IPS-11a (cell line): ENCODE measurements around the gene WFDC12.

ENCODE experiments used
- H3K4me3 ChIP-seq: one replicate; pipeline ENCODE4 v1.5.1; 2013; ENCODE audit warnings: low read depth, low read length, control low read depth

Gene WFDC12

DNA sequence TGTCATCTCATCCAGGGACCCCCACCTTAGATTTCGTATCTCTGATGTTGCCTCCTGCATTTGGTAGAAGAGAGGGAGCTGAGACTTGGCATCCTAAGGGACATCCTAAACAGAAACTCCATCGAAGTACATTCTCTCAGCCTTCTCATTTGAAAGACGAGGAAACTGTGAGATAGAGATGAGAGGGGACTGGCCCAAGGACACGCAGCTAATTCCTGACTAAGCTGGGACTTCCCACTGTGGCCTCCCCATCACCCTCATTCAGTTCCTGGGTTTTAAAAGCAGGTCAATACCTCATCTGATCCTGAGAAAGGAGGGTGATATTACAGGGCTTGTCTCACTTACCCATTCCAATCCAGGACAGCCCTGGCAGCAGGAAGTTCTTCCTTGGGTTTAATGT lies 8.4 kb downstream of the WFDC12 start:
- H3K4me3 ChIP-seq = no peak overlapping the region

DNA sequence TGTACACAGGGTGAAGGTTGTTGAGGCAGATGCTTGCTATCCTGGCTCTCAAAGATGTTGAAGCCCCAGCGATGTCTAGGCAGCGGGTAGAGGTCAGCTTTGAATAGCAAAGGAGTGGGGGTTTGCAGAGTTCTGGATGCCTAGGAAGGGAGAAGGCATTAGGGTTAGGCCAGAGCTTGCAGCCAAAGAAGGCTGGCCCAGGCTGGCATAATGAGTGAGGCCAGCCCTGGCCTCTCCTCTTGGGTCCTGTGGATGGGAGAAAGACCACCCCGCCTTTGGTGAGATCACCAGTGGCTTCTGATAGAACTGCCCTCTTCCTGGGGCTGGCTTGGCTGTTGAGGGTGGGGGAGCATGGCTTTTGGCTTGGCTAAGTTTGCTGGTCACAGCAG lies 8.9 kb downstream of the WFDC12 start:
- H3K4me3 ChIP-seq = no peak overlapping the region

DNA sequence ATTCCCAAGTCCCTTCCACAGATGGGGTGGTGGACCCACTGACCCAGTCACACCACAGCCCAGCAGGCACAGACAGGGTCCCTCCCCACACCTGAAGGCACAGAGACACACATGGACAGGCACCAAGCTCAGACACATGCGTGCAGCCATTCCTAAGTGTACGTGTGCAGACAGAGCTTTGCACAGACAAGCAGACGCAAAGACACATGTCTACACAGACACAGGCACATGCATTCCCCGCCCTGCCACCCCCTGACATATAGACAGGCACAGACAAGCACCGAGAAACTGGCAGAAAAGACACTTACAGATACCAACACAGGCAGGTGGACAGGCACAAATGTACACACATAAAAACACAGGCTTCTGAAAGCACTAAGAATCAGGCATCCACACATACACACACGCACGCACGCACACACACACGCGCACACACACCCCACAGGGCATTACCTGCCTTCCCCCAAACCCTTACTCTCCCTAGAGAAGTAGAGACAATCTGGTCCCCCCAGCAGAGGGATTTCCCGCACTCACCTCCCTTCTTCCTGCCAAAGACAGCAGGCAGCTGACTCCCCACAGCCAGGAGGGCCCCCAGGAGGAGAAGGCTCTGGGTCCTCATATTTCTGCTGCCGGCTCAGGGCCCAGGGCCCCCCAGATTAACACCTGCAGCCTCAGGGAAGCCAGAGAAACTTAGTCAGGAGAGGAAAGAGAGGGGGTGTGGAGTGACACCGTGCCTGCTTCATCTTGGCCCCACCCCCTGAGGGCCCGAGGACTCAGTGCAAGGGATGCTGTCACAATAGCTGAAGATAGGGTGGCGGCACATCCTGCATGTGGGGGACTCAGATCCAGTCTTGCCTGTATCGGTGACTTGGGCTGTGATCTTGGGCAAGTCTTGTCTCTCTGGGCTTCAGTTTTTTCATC lies 9.5 kb downstream of the WFDC12 start, which contains the start of gene WFDC5:
TSS of gene WFDC5 (minus strand) at position 710 of the 921 bp plus-strand sequence. CDS start at position 619, 91 bp downstream.
- no peak within 1 kb of the TSS for H3K4me3 ChIP-seq

DNA sequence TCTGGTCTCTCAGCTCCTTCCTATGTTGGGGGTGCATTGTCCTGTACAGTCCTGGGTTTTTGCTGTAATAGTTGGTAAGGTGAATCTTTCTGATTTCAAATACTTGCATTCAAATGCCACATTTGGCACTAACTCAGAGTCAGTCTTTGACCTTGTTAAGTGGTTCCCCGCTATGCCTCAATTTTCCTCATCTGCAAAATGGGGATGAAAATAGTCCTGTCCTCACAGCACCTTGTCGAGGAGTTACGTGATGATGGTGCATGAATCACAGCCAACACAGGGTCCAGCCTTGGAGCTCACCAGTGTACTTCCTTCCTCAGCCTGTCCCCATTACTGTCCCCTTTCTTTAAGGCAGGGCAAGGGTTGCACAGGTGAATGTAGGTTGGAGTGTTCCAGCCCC lies 10.4 kb downstream of the WFDC12 start:
- no peak overlapping the region for H3K4me3 ChIP-seq

DNA sequence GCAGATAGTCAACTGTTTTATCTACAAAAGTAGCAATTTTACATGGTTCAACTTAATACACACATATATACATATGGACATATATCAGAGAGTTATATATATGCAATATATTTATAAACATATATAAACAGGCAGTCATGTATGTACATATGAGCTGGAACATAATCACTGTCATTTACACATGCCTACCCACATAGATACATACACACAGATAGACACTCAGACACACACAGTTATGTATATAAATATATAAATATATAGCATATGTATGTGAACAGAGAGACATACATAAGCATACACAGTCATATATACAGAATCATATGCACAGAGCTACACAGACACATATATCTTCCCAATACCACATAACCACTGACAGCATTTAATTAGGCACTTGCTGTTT lies 11.5 kb downstream of the WFDC12 start:
- no peak overlapping the region for H3K4me3 ChIP-seq

DNA sequence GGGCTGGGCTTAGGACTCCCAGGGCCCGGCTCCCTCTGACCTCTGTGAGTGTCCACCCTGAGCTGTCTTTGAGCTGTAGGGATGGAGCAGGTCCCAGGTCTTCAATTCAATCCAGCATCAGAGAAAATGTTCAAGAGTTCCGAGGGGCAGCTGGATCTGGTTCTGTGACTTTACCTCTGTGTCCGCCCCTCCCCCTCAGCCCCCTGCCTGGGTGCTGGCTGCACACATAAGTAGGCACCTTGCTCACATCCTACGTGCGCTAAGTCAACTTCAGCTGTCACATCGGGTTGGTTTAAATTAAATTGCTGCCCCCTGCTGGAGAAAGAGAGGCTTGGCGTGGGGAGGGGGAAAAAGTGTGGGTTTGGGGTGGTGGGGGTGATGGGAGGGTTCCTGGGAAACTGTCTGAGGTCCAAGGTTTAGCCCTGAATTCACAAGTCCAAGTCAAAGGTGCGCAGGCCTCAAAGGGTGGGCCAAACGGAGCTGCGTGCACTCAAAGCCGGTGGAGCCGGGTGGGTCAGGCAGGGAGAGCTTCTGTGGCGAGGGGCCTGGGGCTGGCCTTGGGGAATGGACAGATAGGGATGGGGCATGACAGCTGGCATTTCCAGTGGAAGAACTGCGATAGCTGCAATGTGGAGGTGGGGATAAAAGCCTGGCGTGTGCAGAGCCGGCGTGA lies 12.3 kb downstream of the WFDC12 start:
- H3K4me3 ChIP-seq = no peak overlapping the region

DNA sequence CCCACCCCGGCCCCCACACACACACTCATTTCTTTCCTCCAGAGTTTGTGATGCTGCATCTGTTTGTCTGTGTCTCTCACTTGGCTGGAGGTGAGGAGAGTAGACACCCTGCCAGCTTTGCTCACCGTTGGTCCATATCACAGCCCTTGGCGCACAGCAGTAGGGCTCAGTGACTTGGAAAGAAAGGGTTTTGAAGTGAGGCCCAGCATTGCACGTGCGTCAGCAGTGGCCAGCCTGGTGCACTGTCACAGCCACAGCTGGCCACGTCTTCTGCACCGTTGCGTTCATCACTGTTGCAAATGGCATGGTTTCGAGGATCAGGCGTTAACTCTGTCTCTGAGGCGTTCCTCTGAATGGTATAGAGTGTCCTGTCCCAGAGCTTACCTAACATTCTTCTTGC lies 13.0 kb downstream of the WFDC12 start:
- no peak overlapping the region for H3K4me3 ChIP-seq

DNA sequence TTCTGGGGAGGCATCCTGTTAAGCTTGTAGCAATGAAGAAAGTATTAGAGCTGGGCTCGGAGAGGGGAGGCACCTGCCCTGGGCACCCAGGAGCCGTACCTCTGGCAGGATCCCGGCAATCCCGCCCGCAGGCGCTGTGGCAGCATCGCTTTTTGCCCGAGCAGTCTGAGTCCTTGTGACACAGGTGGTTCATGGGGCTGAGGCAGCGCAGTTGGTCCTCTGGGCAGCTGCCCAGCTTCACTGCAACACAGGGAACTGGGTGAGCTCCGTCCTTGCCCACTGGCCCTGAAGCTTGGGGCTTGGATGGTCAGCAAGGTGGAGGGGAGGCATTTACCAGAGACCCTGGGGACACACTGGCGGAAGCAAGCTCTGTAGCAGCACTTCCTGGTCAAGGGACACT lies 14.0 kb downstream of the WFDC12 start:
- no peak overlapping the region for H3K4me3 ChIP-seq

DNA sequence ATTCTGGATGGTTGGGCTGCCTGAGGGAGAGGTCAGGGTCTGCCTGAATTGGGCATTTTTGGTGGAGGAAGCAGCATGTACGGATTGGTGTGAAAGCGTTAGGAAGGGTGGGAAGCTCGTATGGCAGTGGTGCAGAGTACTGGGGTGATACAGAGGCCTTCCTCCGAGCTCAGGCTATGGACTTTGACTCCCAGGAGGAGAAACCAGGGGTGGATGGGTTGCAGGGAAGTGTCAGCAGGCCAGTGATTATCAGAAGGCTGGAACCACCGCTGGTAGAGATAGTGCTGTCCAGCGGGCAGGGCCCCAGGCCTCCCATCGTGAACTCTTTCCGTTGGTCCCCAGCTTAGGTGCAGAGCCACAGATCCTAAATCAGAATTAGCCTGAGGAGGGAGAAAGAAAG lies 14.6 kb downstream of the WFDC12 start:
- H3K4me3 ChIP-seq = no peak overlapping the region

DNA sequence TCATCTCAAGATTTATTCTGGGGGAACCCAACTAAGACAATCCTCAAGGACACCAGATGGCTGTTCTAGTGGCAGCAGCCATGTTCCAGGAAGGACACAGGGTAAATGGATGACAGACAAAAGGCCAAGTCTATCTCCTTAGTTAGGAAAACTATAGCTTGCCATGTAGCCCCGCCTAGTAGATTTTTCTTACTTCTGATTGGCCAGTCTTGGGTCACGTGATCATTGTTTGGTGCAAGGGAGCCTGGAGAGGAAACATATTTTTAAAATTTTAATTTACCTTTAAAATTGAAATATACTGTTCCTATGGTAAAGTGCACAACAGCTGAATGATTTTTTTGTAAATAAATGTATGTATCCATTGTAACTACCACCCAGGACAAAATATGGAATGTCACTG lies 18.9 kb downstream of the WFDC12 start:
- no peak overlapping the region for H3K4me3 ChIP-seq

DNA sequence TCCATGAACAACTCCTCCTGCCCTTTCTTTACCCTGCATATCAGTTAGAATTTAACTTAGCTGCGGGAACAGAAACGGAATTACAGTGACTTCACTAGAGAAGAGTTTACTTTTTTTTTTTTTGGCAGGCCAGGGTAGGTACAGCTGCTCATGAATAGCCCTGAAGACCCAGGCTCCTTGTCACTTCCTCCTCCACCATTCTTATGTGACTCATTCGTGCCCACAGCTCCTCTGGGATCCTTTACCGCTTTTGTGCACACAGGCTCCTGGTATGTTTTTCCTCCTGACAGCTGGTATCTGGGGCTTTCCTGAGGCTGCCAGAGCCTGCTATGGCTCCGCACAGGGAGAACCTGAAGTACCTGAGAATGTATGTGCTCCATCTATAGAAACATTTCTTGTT lies 19.5 kb downstream of the WFDC12 start:
- H3K4me3 ChIP-seq = no peak overlapping the region

DNA sequence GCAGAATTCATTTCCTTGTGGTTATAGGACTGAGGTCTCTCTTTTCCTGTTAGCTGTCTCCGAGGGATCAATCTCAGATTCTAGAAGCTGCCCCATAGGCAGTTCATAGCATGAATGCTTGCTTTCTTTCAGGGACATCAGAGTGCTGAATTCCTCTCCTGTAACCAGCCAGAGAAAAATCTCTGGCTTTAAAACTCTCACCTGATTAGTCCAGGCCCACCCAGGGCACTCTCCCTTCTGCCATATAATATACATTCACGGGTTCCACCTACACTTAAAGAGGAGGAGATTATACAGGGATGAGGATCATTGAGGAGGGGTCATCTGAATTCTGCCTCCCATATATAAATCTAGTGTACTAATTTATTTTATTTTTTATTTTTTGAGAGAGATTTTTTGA lies 21.2 kb downstream of the WFDC12 start:
- no peak overlapping the region for H3K4me3 ChIP-seq

DNA sequence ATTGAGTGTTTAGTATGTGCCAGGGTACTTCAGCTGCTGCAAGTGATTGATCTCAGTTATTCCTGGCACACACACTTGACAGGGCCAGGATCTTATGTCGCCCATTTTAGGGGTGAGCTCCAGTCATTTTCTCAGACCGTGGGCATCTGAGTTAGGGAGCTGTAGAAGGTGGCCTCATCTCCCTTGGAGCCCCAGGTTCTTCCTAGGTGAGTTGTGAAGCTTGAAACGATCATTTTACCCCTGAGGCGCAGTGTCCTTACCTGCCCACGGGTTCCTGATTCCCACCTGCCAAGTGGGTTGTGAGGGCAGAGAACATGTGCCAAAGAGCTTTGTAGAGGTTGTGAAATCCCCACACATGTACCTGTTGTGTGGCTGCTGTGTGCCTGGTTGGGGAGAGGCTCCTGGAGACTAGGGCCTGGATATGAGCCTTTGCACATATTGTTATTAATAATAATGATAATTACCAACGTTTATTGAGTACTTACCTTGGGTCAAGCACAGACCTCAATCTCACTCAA lies 22.9 kb downstream of the WFDC12 start:
- no peak overlapping the region for H3K4me3 ChIP-seq

DNA sequence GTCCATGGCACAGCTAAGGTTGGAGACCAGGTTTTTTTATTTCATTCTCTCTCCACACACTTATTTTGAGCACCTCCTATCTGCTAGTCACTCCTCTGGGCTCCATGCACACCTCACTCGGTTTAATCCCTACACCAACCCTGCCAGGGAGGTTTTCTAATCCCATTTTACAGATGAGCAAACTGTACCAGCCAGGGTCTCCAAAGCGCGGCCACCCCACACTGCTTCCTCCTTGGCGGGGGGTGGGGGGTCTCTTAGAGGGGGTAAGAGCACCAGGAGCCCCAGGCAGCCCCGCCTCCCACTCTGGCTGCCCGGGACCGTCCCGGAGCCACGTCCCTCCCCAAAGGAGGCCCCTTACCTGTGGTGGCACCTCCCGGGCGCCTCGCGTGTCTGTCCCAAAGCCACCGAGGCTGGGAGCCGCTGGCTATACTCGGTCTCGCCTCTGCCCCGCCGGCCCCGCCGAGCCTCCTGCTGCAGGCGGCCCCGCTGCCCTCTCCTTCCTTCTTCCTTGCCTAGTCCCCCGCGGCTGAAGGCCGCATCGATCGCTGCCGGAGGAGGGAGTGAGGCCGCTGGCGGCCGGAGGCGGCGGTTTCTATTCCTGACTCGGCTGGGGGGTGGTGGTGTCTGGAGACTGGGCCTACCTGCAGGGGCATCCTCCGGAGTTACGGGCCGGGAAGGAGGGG lies 23.6 kb downstream of the WFDC12 start, which contains the start of gene KCNS1:
TSS of gene KCNS1 (minus strand) at position 565 of the 683 bp plus-strand sequence. CDS start 1,891 bp downstream, outside the sequence.
- no peak within 1 kb of the TSS for H3K4me3 ChIP-seq

DNA sequence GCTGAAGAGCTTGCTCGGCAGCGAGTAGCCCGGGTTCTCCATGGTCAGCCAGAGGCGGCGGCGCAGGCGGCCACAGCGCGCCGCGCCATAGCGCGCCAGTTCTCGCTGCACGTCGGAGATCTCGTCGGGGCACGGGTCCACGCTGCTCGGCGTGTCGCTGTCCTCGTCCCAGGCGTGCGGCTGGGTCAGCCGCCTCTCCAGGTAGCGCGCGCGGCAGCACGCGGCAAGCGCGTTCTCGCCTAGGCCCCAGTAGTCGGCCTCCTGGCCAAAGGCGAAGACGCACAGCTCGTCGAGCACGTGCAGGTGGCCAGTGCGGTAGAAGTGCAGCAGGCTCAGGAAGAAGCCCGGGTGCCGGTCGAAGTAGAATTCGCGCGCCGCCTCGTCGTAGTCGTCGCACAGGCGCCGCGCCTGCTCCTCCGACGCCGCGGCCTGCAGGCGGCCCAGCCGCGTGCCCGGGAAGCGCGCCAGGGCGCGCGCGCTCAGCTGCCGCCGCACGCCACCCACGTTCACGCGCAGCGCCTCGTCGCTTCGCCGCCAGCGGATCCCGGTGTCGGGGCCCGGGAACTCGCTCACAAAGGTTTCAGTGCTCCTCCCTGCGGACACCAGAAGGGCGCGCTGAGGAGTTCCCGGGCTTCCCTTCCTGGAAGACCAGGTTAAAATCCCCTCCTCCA lies 26.0 kb downstream of the WFDC12 start:
- H3K4me3 ChIP-seq = no peak overlapping the region

DNA sequence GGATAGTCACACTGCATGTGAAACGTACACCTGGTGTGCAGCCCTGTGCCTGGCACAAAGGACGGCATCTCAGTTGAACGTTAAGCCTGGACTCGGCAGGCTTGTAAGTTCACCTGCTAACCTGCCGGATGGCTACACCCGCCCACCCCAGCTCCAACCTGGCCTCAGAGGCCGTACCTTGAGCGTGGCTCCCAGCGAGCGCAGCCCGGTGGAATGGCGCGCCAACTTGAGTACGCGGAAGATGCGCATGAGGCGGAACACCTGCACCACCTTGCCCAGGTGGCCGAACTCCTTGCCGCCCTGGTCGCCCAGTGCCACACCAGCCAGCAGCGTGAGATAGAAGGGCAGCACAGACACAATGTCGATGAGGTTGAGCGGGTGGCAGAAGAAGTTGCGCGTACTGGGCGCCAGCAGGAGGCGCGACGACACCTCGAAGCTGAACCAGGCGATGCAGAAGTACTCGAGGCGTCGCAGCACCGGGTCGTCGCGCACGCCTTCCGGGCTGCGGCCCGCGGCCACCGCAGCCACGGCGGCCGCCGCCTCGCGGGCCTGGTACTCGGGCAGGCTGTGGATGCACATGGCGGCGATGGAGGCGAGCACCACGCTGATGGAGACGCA lies 26.7 kb downstream of the WFDC12 start:
- H3K4me3 ChIP-seq = no peak overlapping the region

DNA sequence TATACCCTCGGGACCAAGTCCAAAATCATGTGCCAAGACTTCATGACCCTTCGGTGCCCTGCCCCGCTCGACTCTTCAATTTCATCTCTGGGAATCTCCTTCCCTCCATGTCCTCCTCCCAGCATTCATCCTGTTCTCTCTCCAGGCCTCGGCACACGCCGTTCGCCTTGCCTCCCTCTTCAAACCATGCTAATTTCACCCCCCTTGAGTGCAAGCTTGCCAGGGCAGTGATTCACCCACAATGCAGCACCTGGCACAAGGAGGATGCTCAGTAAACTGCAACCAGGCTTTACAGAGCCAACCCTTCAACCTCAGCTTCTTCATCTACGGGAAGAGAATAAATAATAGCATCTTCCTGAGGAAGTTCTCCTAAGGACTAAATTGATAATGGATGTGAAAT lies 27.5 kb downstream of the WFDC12 start:
- no peak overlapping the region for H3K4me3 ChIP-seq

DNA sequence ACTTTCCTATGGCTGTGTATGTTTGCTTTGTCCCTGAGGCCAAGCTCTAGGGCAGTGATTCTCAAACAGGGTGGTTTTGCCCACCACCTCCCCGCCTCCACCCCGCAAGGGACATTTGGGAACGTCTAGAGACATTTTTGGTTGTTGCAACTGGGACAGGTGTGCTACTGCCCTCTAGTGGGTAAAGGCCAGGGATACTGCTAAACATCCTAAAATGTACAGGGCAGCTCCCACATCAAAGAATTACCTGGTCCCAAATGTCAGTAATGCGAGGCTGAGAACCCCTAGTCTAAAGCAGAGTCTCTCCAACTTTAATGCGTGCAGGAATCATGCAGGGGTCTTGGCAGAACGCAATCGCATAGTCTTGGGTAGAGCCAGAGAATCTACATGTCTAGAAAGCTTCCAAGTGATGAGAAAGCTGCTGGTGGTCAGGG lies 28.4 kb downstream of the WFDC12 start:
- no peak overlapping the region for H3K4me3 ChIP-seq

DNA sequence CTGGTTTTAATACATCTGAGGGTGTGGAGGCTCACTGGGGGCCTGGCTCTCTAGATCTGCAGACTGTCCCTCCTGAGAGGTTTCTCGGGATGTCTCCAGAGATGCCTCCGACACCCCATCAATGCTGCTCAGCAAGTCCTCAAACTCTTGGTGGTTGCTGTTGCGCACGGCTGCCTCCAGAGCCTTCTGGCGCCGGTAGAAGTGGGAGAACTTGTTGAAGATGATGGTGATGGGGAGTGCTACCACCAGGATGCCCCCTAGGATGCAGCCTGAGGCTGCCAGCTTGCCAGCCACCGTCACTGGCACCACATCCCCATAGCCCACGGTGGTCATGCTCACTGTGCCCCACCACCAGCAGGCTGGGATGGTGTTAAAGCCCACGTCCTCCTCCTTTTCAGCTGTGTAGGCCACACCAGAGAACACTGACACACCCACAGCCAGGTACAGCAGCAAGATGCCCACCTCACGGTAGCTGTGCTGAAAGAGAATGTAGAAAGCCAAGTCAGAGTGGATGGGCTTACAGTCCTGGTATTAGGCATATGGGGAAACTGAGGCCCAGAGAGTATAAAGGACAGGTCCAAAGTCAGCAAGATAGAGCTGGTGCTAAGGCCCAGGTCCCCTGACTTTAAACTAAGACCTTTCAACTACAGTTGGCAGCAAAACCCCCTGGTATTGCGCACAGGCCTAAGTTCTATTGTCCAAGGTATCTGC lies 29.2 kb downstream of the WFDC12 start:
- no peak overlapping the region for H3K4me3 ChIP-seq

DNA sequence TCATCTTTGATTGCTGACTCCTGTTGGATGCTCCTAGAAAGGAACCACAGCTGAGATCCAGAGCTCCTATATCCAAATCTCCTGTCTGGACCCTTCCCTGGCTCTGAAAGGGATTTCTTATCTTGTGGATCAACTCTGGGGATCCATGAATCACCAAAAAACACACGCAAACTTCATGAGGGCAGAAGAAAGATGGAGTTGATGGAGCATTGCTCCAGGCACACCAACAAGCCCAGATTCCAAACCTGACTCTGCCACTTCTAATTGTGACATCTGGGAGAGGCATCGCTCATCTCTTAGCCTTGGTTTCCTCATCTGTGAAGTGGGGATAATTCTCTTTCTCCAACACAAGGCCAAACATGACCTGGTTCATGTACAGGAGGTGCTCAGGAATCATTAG lies 30.1 kb downstream of the WFDC12 start:
- H3K4me3 ChIP-seq = no peak overlapping the region
